Vagina (tissue), 2 donors: Measurements from ENCODE around the gene CBX6. TPM values are rescaled to one million over a fixed set of nuclear protein-coding genes. Genes with fewer than 3 reads are reported as not detected.
A peak's percentile ranks its signal among the peaks of the same experiment; 100 is the strongest.

Experiments used
- DNase-seq, 2 donors: peaks; one replicate each; pipeline ENCODE4 v3.0.0-alpha.2; 2017; ENCODE audit errors: extremely low spot score in 2 of 2
- H3K27ac ChIP-seq: fragments of 200-600 bp; sonication (generic); one replicate; pipeline ENCODE4 v1.5.1; 2019
- H3K27me3 ChIP-seq: fragments of 200-600 bp; sonication (generic); one replicate; pipeline ENCODE4 v1.5.1; 2019
- H3K36me3 ChIP-seq, 2 donors: fragments of 200-600 bp; sonication (generic); one replicate each; pipeline ENCODE4 v1.5.1; 2017 to 2019
- H3K4me1 ChIP-seq: fragments of 200-600 bp; sonication (generic); one replicate; pipeline ENCODE4 v1.5.1; 2019
- H3K4me3 ChIP-seq, 2 donors: fragments of 200-600 bp; sonication (generic); 1 replicate in 1 of 2; 2 replicates in 1 of 2; pipeline ENCODE4 v1.5.1; 2016 to 2019
- H3K9me3 ChIP-seq: fragments of 200-600 bp; sonication (generic); one replicate; pipeline ENCODE4 v1.5.1; 2019
- POLR2A ChIP-seq, 2 donors: fragments of 450-650 bp; IDR thresholded peaks; one replicate each; pipeline ENCODE4 v1.6.1; 2017; ENCODE audit warnings: antibody characterized with exemption in 2 of 2, mild to moderate bottlenecking in 2 of 2, moderate library complexity in 2 of 2
- POLR2AphosphoS5 ChIP-seq, 2 donors: sonication (generic); formaldehyde crosslinking; IDR thresholded peaks; one replicate each; pipeline ENCODE4 v1.9.0; 2017; ENCODE audit warnings: antibody characterized with exemption in 2 of 2, mild to moderate bottlenecking in 2 of 2, low read depth in 1 of 2; ENCODE audit not compliant: insufficient read depth in 1 of 2
- intact Hi-C: fragments of 100-400 bp; cut with DNase I; formaldehyde crosslinking; loops from one replicate; pipeline ENCODE4 v1.15.1; 2023
- total RNA-seq: library from RNA; depleted of rRNA; stranded (reverse); fragments of >200 nt; gene quantifications from one replicate; pipeline ENCODE4 v1.2.3, GENCODE V29; 2016
- TF ChIP-seq, protein P1 (sequence below), 3 experiments: fragments of 450-650 bp in 2 of 3; fragments of 200-600 bp in 1 of 3; sonication (generic) in 1 of 3; IDR thresholded peaks; one replicate each; pipeline ENCODE4 v1.5.1; 2017 to 2019; ENCODE audit warnings: antibody characterized with exemption in 3 of 3, mild to moderate bottlenecking in 2 of 3, moderate library complexity in 2 of 3

The CBX6 gene
- total RNA-seq, 1 donor from 2014 or later = 31.7 TPM

DNA sequence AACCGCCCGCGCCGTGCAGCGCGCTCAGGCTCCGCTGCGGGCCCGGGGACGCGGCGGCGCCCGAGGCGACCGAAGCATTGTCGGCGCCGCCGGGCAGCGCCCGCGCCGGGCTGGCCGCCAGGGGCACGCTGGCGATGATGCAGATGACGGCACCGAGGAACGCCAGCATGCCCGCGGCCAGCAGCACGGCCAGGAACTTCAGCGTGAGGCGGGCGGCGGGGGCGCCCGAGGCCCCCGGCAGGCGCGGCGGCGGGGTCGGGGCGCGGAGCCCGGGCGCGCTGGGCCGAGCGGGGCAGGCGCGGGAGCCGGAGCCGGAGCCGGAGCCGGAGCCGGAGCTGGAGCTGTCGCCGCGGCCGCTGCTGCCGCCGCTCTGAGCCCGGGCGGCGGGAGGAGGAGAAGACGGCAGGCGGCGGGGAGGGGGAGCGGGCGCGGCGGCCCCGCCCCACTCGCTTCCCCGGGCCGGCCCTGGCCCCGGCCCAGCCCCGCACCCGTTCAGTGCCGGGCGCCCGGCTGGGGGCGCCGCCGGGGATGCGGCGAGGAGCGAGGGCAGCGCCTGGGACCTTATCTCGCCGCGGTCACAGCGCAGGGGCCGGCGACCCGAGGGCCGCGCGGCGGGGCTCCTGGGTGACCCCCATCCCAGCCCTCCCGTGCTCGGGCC is 28.2 kb downstream of the CBX6 start, which contains the start of gene NPTXR:
Gene NPTXR (minus strand): TSS at position 372 of the 658 bp plus-strand sequence.
- Histone ChIP-seq H3K27ac (peak within 1 kb of the TSS; percentile 58), H3K27me3 (no peaks in the 10 kb centered on the region), H3K9me3 (no peaks in the 10 kb centered on the region), H3K4me3 (peak within 1 kb of the TSS; percentile 50 to 68), H3K36me3 (no peaks in the 10 kb centered on the region), H3K4me1 (peaks cover 26% of the 10 kb centered on the region)
- DNase-seq = no peak
- intact Hi-C loops = no loop called here
- TF ChIP-seq POLR2AphosphoS5 (IDR thresholded peaks at IDR 0.05; ENCODE audit: insufficient read depth in 1 of 2, low read depth in 1 of 2) (no peak), POLR2A (IDR thresholded peaks at IDR 0.05) (peak in 1 of 2 donors; percentile 49)
- TF ChIP-seq, protein P1, sequence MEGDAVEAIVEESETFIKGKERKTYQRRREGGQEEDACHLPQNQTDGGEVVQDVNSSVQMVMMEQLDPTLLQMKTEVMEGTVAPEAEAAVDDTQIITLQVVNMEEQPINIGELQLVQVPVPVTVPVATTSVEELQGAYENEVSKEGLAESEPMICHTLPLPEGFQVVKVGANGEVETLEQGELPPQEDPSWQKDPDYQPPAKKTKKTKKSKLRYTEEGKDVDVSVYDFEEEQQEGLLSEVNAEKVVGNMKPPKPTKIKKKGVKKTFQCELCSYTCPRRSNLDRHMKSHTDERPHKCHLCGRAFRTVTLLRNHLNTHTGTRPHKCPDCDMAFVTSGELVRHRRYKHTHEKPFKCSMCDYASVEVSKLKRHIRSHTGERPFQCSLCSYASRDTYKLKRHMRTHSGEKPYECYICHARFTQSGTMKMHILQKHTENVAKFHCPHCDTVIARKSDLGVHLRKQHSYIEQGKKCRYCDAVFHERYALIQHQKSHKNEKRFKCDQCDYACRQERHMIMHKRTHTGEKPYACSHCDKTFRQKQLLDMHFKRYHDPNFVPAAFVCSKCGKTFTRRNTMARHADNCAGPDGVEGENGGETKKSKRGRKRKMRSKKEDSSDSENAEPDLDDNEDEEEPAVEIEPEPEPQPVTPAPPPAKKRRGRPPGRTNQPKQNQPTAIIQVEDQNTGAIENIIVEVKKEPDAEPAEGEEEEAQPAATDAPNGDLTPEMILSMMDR (IDR thresholded peaks at IDR 0.05) = no peak

DNA sequence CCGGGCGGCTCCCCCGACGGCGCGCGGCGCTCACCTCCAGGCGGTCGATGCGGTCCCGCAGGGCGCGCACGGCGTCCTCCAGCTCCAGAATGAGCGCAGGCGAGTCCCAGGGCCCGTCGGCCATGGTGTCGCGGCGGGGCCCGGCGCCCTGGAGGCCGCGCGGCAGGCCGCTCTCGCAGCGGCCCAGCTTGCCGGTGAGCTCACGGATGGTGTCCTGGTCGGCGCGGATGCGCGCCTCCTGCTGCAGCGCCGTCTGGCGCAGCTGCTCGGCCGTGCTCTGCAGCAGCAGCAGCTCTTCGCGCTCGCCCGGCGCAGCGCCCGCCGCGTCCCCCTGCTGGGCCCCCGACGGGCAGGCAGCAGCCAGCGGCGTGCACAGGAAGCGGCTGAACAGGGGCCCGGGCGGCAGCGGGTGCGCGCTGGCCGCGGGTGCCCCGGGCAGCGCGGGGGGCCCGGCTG is 28.8 kb downstream of the CBX6 start:
- intact Hi-C loops = no loop called here
- Histone ChIP-seq H3K27me3 (no peaks in the 10 kb centered on the region), H3K36me3 (no peaks in the 10 kb centered on the region), H3K9me3 (no peaks in the 10 kb centered on the region), H3K4me3 (peak overlapping the region; percentile 50 to 68), H3K4me1 (peaks cover 26% of the 10 kb centered on the region), H3K27ac (peak overlapping the region; percentile 58)
- no peak for TF ChIP-seq POLR2A (IDR thresholded peaks at IDR 0.05)
- TF ChIP-seq, protein P1 (IDR thresholded peaks at IDR 0.05) = no peak
- no peak for TF ChIP-seq POLR2AphosphoS5 (IDR thresholded peaks at IDR 0.05; ENCODE audit: insufficient read depth in 1 of 2, low read depth in 1 of 2)
- DNase-seq = no peak

DNA sequence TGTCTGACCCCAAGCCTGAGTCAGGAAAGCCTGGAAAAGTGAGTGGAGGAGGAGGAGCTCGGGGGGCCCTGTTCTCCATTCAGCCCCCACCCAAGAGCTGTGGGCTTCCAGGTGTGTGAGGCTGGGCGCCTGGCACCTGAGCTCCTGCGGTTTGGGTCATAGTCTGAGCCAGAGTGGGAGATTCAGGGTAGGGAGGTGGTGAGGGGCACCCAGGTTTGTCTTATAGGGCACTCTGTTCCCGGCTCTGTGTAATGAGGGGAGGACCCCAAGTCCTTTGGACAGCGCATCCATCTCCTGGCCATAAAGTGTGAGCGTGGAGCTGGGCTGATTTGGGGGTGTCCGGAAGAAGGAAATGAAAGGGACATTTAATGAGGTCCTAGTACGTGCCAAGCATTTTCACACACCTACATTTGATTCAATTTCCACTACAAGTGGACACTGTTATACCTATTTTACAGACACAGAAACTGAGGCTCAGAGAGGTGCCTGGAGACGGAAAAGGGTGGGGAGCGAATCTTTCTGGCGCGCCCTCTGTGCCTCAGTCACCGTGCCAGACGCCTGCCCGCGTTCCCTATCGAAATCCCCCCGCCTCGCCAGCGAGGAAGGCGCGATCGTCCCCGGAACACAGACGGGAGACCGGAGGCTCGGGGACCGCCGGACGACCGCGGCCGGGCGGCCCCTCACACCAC is 29.4 kb downstream of the CBX6 start:
- TF ChIP-seq POLR2A (IDR thresholded peaks at IDR 0.05) (no peak), POLR2AphosphoS5 (IDR thresholded peaks at IDR 0.05; ENCODE audit: insufficient read depth in 1 of 2, low read depth in 1 of 2) (no peak)
- TF ChIP-seq, protein P1 (IDR thresholded peaks at IDR 0.05) = no peak
- intact Hi-C loops = no loop called here
- Histone ChIP-seq H3K36me3 (no peaks in the 10 kb centered on the region), H3K27ac (peak overlapping the region; percentile 58), H3K4me1 (peaks cover 26% of the 10 kb centered on the region), H3K27me3 (no peaks in the 10 kb centered on the region), H3K4me3 (peak overlapping the region; percentile 50 to 68), H3K9me3 (no peaks in the 10 kb centered on the region)
- DNase-seq = no peak

DNA sequence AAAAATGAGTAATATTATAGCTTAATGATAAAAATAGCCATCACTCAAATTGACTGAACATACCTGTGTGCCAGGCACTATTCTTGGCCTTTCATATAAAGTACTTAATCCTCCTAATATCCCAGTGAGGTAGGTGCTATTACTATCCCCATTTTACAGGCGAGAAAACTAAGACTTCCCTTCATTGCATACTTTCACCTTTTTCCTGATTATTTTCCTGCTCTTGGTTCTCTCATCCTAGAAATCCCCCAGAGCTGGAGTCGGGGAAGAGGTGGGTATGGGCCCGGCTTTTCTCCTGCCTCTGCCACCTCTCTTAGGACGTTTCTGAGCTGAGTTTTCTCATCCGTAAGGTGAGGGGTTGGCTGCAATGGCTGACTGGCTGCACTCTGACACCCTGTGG is 30.4 kb downstream of the CBX6 start:
- Histone ChIP-seq H3K27me3 (no peaks in the 10 kb centered on the region), H3K36me3 (no peaks in the 10 kb centered on the region), H3K27ac (no peak overlapping the region), H3K4me3 (no peak overlapping the region), H3K9me3 (no peaks in the 10 kb centered on the region), H3K4me1 (peaks cover 26% of the 10 kb centered on the region)
- no peak for TF ChIP-seq POLR2A (IDR thresholded peaks at IDR 0.05)
- TF ChIP-seq POLR2AphosphoS5 (IDR thresholded peaks at IDR 0.05; ENCODE audit: insufficient read depth in 1 of 2, low read depth in 1 of 2) = no peak
- TF ChIP-seq, protein P1 (IDR thresholded peaks at IDR 0.05) = no peak
- intact Hi-C loops = no loop called here
- no peak for DNase-seq

DNA sequence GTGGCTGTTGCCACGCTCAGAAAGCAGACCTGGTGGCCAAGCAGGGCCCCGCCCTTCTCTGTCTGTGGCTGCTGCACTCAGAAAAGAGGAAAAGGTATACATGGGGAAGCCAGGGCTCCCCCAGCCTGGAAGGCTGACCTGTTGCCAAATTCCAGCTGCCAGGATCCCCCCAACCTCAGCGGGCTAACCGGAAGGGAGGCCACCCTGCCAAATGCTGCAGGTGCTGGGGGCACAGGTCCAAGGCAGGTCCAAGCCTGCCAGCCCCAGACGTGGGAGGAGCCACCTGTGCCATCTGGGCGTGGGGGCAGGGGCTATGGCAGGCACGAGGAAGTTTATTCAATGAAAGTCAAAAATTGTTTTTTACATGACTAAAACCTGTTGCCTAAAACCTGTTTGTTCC is 30.8 kb downstream of the CBX6 start:
- peaks cover 26% of the 10 kb centered on the region for H3K4me1 ChIP-seq
- H3K27ac ChIP-seq = no peak overlapping the region
- H3K9me3 ChIP-seq = no peaks in the 10 kb centered on the region
- H3K27me3 ChIP-seq = no peaks in the 10 kb centered on the region
- H3K36me3 ChIP-seq = no peaks in the 10 kb centered on the region
- H3K4me3 ChIP-seq = no peak overlapping the region
- no peak for DNase-seq
- intact Hi-C loops = no loop called here
- TF ChIP-seq POLR2AphosphoS5 (IDR thresholded peaks at IDR 0.05; ENCODE audit: insufficient read depth in 1 of 2, low read depth in 1 of 2) = no peak
- no peak for TF ChIP-seq POLR2A (IDR thresholded peaks at IDR 0.05)
- TF ChIP-seq, protein P1 (IDR thresholded peaks at IDR 0.05) = no peak
